Endodermal cell (in vitro differentiated cells): ENCODE measurements around the gene GSC2. TPM values are rescaled to one million over a fixed set of nuclear protein-coding genes. Genes with fewer than 3 reads are reported as not detected.

Experiments used
- DNase-seq: peaks from one replicate; pipeline ENCODE4 v3.0.0-alpha.2; 2017
- H3K27ac ChIP-seq: 2 replicates; pipeline ENCODE4 v1.5.1; 2013; ENCODE audit warnings: mild to moderate bottlenecking, low read depth, low read length, moderate library complexity
- H3K27me3 ChIP-seq: 2 replicates; pipeline ENCODE4 v1.6.1; 2013; ENCODE audit warnings: mild to moderate bottlenecking, low read length, moderate library complexity; ENCODE audit not compliant: insufficient read depth, control insufficient read depth, poor library complexity, severe bottlenecking
- H3K36me3 ChIP-seq: 2 replicates; pipeline ENCODE4 v1.7.0; 2013; ENCODE audit warnings: mild to moderate bottlenecking, low read length, moderate library complexity; ENCODE audit not compliant: control insufficient read depth, insufficient read depth
- H3K4me1 ChIP-seq: one replicate; pipeline ENCODE4 v1.7.0; 2013; ENCODE audit warnings: low read length; ENCODE audit not compliant: control insufficient read depth, insufficient read depth
- H3K4me3 ChIP-seq: 2 replicates; pipeline ENCODE4 v1.5.1; 2013; ENCODE audit warnings: mild to moderate bottlenecking, low read length, moderate library complexity
- H3K9ac ChIP-seq: 2 replicates; pipeline ENCODE4 v1.6.1; 2013; ENCODE audit warnings: mild to moderate bottlenecking, low read length, moderate library complexity; ENCODE audit not compliant: poor library complexity, severe bottlenecking; ENCODE audit errors: extremely low read depth
- H3K9me3 ChIP-seq: 2 replicates; pipeline ENCODE4 v1.6.1; 2013; ENCODE audit warnings: mild to moderate bottlenecking, low read length, moderate library complexity; ENCODE audit not compliant: control insufficient read depth
- H3K27ac Mint-ChIP-seq: 2 replicates; pipeline ENCODE4 v1.8.0; 2020; ENCODE audit warnings: mixed read lengths
- H3K27me3 Mint-ChIP-seq: 2 replicates; pipeline ENCODE4 v1.8.0; 2021; ENCODE audit warnings: mild to moderate bottlenecking, mixed read lengths; ENCODE audit not compliant: insufficient read depth
- H3K36me3 Mint-ChIP-seq: 2 replicates; pipeline ENCODE4 v1.8.0; 2020; ENCODE audit warnings: low read depth, mixed read lengths
- H3K4me1 Mint-ChIP-seq: 2 replicates; pipeline ENCODE4 v1.8.0; 2020; ENCODE audit warnings: mixed read lengths
- H3K4me3 Mint-ChIP-seq: 2 replicates; pipeline ENCODE4 v1.8.0; 2020; ENCODE audit warnings: mild to moderate bottlenecking, moderate library complexity, mixed read lengths
- H3K9me3 Mint-ChIP-seq: 2 replicates; pipeline ENCODE4 v1.8.0; 2020; ENCODE audit warnings: mild to moderate bottlenecking, mixed read lengths
- WGBS, 2 experiments: methylation state at CpG; one replicate each; pipeline versions ENCODE4 v1.1.5 to v1.1.7; 2013; ENCODE audit warnings: missing lambda C conversion rate in 2 of 2, mixed read lengths in 1 of 2; ENCODE audit not compliant: insufficient coverage in 1 of 2, insufficient read length in 1 of 2; 5-methylcytosine and 5-hydroxymethylcytosine counted together
- total RNA-seq, 2 donors: library from RNA; stranded (reverse); fragmentation: NEBNext Ultra II Directional in 1 of 2; extraction: Animal tissue kit (Norgen Biotek cat#: 25700) in 1 of 2; gene quantifications; 2 replicates in 1 of 2; 3 replicates in 1 of 2; pipeline ENCODE4 v1.2.1, GENCODE V29; 2021
- TF ChIP-seq, protein P1 (sequence below): fragments of 200-600 bp; sonication (generic); conservative IDR thresholded peaks from 2 replicates; pipeline ENCODE4 v1.5.0; 2021; ENCODE audit warnings: antibody characterized with exemption, mild to moderate bottlenecking

GSC2 gene
- total RNA-seq, 2 donors from 2014 or later, result not detected

DNA sequence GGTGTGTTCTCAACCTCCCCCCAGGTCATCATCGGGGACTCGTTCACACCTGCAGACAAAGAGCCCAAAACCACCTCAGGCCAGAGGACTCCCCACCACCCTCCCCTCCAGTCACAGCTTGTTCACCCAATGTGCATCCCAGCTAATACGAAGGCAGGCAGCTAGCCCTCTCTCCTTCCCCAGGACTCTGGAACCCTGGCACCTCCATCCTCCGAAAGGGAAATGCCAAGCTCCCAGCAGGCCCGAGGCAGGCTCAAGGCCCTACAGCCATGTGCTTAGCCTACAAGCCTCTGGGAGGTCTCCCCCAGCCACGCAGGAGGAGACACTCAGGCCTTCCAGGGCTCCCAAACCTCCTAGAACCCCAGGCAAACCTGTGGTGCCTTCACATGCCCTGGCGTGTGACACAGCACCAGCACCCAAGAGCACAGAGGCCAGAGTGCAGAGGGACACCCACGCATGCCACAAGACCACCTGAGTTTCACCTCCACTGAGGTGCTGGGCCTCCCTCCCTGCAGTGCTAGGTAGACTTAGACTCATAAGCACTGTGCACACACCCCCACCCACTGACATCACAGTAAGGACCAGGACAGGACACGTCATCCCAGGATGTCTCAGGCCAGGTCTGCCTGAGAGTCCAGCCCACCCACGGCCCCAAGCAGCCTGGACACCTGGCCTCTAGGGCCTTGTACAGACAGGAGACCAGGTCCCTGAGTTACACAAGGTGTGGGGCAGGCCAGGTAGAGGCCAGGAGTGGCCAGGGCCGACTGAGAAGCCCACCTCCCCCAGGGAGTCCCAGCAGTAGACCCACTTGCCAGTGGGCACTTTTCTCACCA is 12.5 kb downstream of the GSC2 start:
- H3K36me3 Mint-ChIP-seq, result peaks cover 52% of the 10 kb centered on the region
- Histone ChIP-seq H3K4me3 (no peak overlapping the region), H3K36me3 (peaks cover 69% of the 10 kb centered on the region), H3K9ac (no peak overlapping the region), H3K9me3 (no peaks in the 10 kb centered on the region), H3K27ac (no peak overlapping the region), H3K4me1 (no peaks in the 10 kb centered on the region), H3K27me3 (no peaks in the 10 kb centered on the region)
- H3K27ac Mint-ChIP-seq, result no peak overlapping the region
- TF ChIP-seq, protein P1, sequence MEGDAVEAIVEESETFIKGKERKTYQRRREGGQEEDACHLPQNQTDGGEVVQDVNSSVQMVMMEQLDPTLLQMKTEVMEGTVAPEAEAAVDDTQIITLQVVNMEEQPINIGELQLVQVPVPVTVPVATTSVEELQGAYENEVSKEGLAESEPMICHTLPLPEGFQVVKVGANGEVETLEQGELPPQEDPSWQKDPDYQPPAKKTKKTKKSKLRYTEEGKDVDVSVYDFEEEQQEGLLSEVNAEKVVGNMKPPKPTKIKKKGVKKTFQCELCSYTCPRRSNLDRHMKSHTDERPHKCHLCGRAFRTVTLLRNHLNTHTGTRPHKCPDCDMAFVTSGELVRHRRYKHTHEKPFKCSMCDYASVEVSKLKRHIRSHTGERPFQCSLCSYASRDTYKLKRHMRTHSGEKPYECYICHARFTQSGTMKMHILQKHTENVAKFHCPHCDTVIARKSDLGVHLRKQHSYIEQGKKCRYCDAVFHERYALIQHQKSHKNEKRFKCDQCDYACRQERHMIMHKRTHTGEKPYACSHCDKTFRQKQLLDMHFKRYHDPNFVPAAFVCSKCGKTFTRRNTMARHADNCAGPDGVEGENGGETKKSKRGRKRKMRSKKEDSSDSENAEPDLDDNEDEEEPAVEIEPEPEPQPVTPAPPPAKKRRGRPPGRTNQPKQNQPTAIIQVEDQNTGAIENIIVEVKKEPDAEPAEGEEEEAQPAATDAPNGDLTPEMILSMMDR, result no peak
- H3K4me1 Mint-ChIP-seq, result no peaks in the 10 kb centered on the region
- no peak for DNase-seq
- H3K9me3 Mint-ChIP-seq, result no peaks in the 10 kb centered on the region
- H3K27me3 Mint-ChIP-seq, result no peaks in the 10 kb centered on the region
- 92% methylated on average over 6 to 11 of the region's 11 CpGs for whole genome bisulfite sequencing, 2 experiments
- no peak overlapping the region for H3K4me3 Mint-ChIP-seq

DNA sequence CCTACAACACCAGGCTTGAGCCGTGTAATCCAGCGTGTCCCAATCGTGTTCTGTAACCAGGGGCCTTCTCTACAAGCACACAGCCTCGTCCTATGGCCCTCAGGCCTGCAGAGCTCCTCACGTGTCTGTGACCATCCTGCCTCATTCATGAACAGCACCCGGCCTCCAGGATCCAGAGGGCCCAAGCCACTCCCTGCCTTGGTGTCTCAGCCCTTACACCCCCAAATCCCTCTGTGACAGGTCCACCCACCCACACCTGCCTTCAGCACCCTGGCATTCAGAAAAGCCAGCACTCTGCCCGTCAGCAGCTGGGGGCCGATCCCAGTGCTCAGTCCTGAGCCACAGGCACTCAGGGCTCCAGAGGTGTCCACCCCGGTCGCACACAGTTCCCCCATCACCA is 13.2 kb downstream of the GSC2 start:
- H3K9me3 Mint-ChIP-seq, result no peaks in the 10 kb centered on the region
- H3K4me1 Mint-ChIP-seq, result no peaks in the 10 kb centered on the region
- H3K9ac ChIP-seq, result no peak overlapping the region
- H3K4me3 Mint-ChIP-seq, result no peak overlapping the region
- no peak overlapping the region for H3K4me3 ChIP-seq
- no peaks in the 10 kb centered on the region for H3K27me3 ChIP-seq
- TF ChIP-seq, protein P1, result no peak
- no peaks in the 10 kb centered on the region for H3K27me3 Mint-ChIP-seq
- peaks cover 55% of the 10 kb centered on the region for H3K36me3 Mint-ChIP-seq
- no peak overlapping the region for H3K27ac ChIP-seq
- H3K9me3 ChIP-seq, result no peaks in the 10 kb centered on the region
- 92 to 98% methylated on average over 8 to 10 of the region's 10 CpGs for WGBS, 2 experiments
- peaks cover 62% of the 10 kb centered on the region for H3K36me3 ChIP-seq
- no peaks in the 10 kb centered on the region for H3K4me1 ChIP-seq
- no peak for DNase-seq
- H3K27ac Mint-ChIP-seq, result no peak overlapping the region

DNA sequence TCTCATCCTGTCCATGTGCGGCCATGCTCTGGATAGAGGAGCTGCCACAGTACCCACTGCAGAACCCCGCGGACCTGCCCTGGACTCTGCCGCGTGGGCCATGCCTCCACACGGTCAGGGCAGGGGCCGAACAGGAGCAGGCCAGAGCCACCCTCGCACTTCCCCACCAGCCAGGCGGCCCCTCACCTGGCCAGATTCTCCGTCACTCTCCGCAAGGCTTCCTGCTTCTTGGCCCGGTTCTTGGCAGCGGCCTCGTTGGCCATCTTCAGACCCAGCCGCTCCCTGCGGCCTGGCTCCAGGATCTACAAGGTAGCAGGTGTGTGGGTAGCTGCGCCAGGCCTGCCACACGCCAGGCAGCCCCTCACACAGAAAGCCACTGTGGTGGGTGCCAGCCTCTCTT is 15.2 kb downstream of the GSC2 start:
- WGBS, 2 experiments, result 97% methylated on average over 9 to 18 of the region's 18 CpGs
- no peak overlapping the region for H3K4me3 ChIP-seq
- H3K4me1 ChIP-seq, result no peaks in the 10 kb centered on the region
- Mint-ChIP-seq H3K9me3 (no peaks in the 10 kb centered on the region), H3K4me1 (no peaks in the 10 kb centered on the region), H3K27ac (no peak overlapping the region), H3K27me3 (no peaks in the 10 kb centered on the region), H3K36me3 (peaks cover 53% of the 10 kb centered on the region), H3K4me3 (no peak overlapping the region)
- H3K27ac ChIP-seq, result no peak overlapping the region
- TF ChIP-seq, protein P1, result no peak
- H3K9ac ChIP-seq, result no peak overlapping the region
- H3K36me3 ChIP-seq, result peaks cover 45% of the 10 kb centered on the region
- no peak for DNase-seq
- H3K27me3 ChIP-seq, result no peaks in the 10 kb centered on the region
- H3K9me3 ChIP-seq, result no peaks in the 10 kb centered on the region
